Lung microvascular endothelial cell (primary cell): Measurements from ENCODE around the gene ENTR1. TPM values are rescaled to one million over a fixed set of nuclear protein-coding genes. Genes with fewer than 3 reads are reported as not detected.
"Not testable (repeated sequence)": the region's sequence is repeated elsewhere in the genome, so short reads cannot be mapped to it uniquely, and the experiment has no call there.

Experiments
- DNase-seq, 2 donors: peaks; one replicate each; pipeline versions ENCODE4 v3.0.0 to v3.0.0-alpha.2; 2010; ENCODE audit warnings: low read depth in 2 of 2
- total RNA-seq: library from RNA; depleted of rRNA; stranded (reverse); fragments of >200 nt; gene quantifications from 2 replicates; pipeline ENCODE4 v1.2.1, GENCODE V29; 2014

ENTR1 gene
- total RNA-seq, 1 donor from 2014 or later = 22.0 TPM

DNA sequence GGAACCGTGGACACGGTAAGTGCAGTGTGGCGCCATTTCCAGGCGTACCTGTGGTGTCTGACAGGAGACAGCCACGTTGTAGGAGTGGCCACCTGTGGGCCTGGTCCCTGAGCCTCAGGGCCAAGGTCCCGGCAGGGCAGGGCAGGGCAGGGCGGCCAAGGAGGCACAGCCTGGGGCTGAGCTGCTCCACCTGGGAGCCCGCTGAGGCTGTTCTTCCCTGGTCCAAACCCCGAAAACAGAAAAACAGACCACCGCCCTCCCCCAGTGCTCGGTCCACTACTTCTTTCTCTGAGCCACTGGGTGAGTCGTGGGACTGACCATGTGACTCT, 8.6 kb upstream of the ENTR1 start:
- no peak for DNase-seq

DNA sequence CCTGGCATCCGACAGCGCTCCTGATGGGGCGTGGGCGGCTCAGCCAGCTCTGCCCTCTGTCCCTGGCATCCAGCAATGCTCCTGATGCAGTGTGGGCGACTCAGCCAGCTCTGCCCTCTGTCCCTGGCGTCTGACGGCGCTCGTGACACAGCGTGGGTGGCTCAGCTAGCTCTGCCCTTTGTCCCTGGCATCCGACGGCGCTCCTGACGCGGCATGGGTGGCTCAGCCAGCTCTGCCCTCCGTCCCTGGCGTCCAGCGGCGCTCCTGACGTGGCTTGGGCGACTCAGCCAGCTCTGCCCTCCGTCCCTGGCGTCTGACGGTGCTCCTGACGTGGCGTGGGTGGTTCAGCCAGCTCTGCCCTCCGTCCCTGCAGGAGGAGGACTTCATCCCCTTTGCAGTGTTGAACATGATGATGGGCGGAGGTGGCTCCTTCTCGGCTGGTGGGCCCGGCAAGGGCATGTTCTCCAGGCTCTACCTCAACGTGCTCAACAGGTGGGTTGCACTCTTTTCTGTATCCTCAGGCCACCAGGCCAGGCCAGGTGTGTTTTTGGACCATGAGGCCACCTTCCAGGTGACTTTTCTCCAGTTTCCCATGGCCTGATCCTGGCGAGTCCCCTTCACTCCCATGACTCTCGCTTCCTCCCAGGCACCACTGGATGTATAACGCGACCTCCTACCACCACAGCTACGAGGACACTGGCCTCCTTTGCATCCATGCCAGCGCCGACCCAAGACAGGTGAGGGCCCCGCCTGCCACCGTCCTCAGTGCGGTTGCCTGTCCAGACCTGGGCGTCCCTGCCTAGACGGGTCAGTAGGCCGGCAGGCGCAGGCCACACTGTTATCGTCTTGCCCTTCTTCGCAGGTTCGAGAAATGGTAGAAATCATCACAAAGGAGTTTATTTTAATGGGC, 8.0 kb upstream of the ENTR1 start:
- DNase-seq = no peak

DNA sequence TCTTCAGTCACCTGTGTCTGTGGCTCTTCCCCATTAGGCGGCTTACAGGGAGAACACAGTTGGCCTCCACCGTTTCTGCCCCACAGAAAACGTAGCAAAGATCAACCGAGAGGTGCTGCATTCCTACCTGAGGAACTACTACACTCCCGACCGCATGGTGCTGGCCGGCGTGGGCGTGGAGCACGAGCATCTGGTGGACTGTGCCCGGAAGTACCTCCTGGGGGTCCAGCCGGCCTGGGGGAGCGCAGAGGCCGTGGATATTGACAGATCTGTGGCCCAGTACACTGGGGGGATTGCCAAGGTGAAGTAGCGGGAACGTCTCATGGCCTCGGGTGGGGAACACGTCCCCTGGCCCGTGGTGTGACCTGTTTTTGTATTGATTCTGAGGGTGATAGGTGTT, 6.5 kb upstream of the ENTR1 start:
- no peak for DNase-seq

DNA sequence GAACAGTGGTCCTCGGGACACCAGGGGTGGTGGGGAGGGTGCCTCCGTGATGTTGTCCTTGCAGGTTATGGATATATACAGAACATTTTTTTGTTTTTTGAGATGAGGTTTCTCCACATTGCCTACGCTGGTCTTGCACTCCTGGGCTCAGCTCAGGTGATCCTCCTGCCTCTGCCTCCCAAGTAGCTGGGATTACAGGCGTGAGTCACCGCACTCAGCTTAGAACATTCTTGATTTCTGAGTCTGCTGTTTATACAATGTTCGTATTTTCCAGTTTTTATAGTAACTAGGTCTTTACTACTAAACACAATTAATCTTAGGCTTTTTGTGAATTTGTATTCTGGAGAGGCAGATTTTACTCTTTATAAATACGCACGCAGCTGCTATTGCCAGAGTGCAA, 6.0 kb upstream of the ENTR1 start:
- no peak for DNase-seq

DNA sequence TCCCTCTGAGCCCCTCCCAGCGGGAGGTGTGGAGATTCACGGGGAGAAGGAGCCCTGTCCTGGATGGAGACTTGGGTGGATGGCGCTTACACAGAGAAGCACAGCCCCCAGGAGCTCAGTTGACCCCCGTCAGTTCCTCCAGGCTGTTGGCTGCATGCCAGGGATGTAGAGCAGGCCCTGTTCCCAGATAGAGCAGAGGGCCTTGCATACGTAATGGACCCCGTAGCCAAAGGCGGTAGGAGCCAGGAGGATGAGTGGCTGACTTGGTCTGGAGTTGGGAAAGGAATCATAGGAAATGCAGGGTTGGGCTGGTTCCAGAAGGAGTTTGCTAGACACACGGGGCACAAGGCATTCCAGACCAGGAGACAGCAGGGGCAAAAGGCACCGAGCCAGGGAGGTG, 2.5 kb upstream of the ENTR1 start:
- DNase-seq = peak in 1 of 2 donors; percentile 16

DNA sequence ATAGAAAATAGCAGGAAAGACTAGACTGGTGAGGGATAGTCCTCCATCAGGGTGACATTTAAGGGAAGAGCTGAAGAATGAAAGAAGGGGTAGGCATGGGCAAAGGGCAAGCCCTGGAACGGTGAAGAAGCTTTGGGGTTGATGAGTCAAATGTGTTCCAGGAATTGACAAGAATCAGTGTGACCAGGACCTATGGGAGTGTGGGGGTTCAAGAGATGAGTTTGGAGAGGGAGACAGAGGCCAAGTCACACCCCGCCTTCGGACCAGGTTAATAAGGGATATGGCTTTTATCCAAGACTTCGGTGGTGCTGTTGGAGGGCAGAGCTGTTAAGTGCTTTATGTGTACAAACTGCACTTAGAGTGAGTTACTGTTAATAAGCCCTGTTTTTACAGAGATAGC, 964 bp upstream of the ENTR1 start:
- DNase-seq = no peak

DNA sequence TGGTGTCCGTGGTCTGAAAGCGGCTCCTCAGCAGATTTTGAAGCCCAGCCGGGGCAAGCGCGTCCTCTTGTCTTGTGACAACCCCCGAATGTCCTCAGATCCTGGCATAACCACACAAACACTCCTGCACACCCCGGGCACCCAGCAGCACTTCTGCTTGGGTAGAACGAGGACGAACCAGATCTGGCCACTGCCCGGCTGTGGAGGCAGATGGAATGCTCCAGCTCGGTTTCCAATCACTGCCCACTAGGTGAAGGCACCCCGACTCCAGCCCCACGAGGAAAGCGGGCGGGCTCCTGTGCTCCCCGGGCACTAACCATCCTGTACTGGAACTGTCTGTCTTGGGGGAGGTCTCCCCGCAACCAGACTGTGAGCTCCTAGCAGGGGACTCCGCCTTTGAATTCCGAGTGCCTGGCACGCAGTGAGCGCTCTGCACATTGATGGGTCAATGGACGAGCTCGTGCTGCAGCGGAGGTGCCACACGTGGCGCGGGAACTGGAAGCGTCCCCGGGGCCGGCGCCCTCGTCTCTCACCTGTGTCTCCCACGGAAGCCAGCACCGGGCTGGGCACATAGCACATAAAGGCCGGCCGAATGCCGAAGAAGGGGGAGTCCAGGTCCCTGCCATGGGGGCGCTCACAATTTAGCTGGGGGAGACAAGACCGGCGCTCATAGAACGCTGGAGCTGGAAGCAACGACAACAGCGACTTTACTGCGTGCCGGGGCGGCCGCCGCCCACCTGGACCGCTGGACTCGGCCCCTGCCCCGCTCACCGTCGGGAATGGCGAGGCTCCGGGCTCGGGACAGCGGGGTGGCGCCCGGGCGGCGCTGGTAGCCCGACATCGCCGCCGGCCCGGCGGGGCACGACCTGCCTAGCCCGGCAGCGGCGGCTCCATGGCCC, 608 bp downstream of the ENTR1 start:
- peak; percentile 49 to 56 for DNase-seq

DNA sequence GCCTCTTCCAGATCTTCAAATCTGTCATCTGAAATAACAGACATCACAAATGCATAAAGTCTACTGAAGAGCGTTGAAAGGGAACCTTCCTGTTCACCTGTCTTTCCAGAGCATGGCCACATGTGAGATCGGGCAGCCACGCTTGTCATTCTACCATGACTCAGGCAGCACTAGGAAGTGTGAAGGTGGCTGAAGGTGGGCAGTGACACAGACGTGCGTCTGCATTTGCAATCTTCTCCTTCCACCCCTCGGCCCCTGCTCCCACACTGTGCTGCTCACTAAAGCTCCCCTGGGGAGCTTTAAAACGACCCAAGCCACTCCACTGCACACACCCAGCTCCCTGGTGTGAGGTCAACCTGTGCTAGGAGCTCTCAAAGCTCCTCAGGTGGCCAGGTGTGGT, 2.5 kb downstream of the ENTR1 start:
- DNase-seq = no peak

DNA sequence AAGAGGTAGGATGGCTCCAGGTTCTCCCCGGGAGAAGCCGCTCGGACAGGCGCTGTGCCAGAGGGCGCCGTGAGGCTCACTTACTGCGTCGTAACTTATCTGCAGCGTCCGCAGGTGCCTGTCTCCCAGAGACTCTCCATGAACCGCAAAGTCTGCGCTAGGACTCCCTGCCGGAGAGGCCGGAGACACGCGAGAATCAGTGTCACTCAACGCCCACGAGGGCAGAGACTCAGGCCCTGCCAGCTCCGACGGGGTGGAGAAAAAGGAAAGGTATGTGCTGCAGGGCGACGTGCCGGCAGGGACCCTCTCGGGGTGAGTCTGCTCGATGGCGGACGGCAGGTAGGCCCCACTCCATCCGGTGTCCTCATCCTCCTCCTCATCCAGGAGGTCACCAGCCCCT, 3.4 kb downstream of the ENTR1 start:
- DNase-seq = not testable (repeated sequence)

DNA sequence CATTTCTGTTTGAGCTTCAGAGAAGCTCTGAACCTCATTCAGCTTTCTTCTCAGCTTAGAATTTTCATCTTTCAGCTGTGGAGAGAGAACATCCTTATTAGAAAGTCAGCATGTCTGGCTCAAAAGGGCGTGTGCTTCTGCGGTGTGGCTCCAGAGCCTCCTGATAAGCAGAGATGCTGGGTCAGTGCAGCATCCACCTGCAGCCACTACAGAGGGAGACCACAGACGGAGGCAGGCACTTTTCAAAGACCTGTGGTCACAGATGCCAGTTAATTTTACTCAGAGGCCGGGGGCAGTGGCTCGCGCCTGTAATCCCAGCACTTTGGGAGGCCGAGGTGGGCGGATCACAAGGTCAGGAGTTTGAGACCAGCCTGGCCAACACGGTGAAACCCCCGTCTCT, 4.5 kb downstream of the ENTR1 start:
- not testable (repeated sequence) for DNase-seq

DNA sequence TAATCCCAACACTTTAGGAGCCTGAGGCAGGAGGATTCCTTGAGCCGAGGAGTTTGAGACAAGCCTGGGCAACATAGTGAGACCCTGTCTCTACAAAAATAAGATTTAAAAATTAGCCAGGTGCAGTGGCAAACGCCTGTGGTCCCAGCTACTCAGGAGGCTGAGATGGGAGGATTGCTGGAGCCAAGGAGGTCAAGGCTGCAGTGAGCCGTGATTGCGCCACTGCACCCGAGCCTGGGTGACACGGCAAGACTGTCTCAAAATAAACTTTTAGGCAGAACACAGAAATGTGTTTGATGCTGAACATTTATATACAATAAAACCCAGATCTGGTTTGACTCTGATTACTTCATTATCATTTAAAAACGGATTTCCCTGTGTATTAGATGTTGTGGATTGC, 4.9 kb downstream of the ENTR1 start:
- DNase-seq = no peak

DNA sequence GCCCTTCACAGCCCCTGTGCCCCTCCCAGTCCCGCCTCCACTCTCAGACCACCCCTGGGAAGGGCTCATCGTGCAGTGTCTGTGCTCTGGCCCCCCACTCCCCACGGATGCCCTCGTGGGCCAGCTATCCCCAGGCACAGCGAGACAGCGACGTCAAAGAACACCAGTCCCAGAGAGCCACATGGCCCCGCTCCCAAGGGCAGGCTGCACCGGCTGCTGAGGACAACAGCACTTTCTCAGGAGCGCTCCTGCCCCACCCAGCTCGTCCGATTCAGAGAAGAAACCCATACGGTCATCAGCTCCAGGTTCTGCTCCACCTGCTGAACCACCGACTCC, 5.6 kb downstream of the ENTR1 start:
- no peak for DNase-seq

DNA sequence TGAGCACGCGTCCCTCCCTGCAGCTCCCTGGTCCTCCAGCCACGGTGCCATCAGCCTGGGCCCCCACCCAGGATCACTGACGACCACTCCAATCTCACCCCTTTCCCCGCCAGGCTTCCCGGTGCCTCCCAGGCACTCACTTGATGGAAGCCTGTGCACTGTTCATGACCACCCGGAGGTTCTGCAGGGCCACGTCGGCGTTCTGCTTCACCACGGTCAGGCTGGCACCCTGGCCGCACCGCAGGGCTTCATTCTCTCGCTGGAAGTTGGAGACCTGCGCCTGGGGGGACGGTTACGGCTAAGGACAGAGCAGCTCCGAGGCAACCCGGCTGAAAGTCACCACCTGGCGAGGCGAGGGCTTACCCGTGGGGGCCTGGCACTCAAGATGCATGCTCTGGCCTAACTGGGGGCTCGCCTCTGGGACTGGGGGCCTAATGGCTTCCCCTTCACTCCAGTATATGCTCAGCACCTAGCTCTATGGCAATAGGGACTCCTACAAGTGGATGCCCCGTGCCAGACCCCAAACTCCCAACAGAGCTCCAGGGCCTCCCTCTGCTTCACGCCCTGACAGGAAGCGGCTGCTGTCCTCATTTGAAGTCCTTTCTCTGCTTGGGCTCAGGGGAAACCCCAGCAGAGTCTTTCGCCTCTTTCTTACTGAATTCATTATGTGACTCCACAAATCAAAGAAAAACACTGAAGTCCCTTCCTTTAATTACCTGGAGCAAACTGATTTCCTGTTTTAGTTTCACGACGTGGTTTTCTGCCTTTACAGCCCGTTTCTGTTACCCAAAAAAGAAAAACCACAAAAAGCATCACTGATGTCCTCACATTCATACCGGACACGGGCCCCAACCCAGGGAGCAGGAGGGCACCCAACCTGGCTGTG, 6.3 kb downstream of the ENTR1 start:
- no peak for DNase-seq

DNA sequence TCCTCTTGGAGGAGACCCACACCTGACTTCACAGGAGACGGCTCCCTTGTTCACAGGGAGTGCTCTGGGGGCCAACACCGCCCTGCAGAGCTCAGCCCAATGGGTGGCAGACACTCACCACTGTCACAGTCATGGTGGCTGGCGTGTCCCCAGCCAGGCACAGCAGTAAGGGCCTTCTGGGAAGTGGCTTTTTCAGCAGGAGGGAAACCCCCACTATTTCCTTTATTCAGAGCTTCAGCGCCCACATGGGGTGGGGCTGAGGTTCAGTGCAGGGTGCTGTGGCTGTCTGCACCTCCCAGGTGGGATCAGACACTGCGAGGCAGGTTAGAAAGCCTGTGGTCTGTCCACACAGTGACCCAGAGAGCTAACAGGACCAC, 6.9 kb downstream of the ENTR1 start:
- no peak for DNase-seq

DNA sequence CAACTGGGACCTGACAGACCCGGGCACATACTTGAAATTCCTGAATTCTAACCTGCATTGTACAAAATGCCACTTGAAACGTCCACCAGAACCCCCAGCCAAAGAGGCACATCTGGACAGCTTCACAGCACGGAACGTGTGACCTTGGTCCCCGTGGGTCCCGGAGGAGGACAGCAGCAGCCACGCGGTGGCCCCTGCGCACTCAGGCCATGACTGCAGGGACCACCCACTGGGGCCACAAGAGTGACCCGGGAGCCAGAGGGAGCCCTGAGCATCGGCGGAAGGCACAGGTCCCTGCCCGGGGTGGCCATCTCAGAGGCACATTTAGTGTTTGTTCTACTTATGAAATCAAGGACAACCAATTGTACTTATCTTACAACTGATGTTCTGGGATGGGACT, 8.3 kb downstream of the ENTR1 start:
- DNase-seq = no peak

DNA sequence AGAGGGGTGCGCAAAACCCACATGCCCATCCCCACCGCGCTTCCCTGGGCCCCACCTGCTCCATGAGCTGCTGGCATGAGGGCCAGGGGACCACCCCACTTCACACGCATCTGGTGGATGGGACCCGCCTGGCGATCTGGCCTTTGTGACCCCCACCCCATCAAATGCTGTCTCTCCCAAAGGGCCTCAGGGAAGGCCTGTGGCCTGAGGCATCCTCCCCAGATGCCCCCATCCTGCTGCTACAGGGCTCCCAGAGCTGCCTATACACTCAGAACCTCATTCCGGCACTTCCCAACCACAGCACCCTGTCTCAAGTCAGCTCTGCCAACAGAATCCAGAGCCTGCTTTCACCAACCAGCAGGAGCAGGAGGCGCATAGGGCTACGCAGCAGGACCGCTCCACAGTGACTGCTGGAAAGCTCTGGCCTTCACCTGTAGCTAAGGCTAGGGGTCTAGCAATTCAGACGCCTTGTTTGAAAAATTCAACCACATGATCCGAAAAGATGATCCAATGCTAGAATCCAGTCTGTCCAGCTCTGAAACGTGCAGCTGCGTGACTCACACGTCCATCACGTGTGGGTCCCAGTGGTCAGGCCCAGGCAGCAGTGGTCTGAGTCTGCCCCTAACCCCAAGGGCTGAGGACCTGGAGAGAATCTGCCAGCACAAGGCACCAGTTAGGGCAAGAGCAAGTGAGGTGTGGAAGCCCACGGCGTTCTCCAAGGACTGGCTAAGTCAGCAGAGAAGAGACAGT, 9.1 kb downstream of the ENTR1 start:
- DNase-seq = no peak

DNA sequence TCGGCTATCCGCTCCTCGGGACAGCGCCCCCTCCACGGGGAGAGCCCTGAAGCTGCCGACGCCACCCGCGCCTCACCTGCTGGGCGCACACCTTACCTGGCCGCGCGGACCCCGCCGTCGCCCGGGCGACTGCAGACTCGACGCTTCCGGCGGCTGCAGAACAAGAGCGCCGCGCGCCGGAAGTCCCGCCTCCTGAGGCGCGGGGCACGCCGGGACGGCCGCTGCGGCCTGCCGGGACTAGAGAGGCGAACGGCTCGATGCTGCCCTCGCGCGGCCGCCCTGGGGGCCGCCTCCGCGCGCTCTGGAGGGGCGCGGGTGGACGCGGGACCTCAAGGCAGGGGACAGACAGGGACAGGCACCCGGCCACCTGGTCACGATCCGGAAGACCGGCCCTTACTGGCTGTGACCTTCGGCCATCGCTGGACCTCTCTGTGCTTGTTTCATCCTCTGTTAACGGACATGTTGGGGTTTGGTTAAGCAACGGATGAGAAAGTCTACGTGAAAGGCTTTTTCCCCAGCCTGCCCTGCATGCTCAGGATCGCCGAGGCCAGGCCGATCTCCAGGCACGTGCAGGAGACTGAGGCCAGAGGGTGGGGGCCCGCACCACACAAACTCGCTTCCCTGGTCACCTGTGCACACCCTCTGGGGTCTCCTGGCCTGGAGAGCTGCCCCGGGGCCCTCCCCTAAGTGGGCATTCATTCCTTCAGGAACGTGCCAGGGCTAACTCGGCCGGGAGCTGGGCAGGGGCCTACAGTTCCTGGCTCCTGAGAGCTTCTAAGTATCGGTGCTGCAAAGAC, 10.2 kb downstream of the ENTR1 start, which contains the start of gene SNAPC4:
Gene SNAPC4 (minus strand): TSS at position 133 of the 797 bp plus-strand sequence. CDS start 1,742 bp downstream, outside the sequence.
- DNase-seq = peak; percentile 88 to 92

DNA sequence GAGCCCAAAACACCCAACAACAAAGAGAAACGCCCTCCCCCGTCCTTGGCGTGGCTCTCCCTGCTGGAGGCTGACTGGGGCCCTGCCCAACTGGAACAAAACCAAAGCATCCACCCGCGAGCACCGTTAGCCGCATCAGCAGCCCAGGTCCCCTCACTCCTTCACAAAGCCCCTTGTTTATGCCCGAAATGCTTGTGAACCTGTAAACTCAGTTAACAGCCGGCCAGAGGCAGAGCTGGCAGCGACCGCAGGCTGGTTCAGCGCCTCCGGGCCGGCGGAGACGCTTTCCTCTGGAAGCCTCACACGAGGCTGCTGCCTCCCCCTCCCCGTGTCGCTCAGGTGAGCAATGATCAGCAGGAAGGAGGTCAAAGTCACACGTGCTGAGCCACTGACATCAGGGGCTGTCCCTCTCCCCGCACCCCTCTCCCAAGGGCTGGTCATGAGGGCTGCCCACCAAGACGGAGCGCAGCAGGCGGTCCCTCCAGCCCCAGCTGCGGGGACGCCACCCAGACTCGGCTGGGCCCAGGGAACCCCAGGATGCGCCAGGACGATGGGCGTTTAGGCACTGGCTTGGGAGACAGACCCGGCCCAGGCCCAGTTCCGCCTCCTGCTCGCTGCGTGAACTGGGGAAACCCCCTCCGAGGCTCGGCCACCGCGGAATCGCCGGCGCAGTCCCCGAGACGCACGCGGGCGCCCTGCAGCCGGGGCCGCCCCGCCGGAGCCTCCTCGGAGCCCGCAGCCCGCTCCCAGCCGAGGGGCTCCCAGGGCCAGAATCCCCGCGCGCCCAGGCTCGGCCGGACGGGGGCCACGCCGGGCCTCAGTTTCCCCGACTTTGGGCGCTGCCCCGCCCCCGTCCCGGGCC, 11.0 kb downstream of the ENTR1 start:
- peak; percentile 18 to 35 for DNase-seq

DNA sequence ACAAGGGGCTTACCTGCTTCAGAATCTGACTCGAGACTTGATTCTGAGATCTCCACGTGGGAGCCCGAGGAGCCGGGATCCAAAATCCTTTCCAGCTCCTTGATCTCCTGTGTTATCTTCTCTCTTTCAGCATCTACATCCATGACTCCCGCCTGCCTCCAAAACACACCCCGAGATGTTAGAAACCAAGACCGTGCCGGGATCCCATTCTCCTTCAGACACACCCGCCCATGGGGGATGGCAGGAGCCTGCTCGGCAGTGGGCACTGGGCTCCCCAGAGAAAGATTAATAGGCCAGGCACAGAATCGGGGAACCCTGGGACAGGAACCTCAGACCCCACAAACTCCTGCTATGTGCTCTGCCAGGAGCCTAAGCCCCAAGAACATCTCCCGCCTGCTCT, 12.1 kb downstream of the ENTR1 start:
- no peak for DNase-seq
